Stimulated activated CD4-positive, alpha-beta T cell treated with anti-CD3 and anti-CD28 coated beads, Interleukin-1b, Interleukin-23, amount 100 ng/mL, for 24 hours (primary cell): ENCODE measurements around the gene TYMP.
"Not testable (repeated sequence)": the region's sequence is repeated elsewhere in the genome, so short reads cannot be mapped to it uniquely, and the experiment has no call there.

Experiments
- DNase-seq, 4 experiments: peaks; one replicate each; pipeline ENCODE4 v3.0.0-alpha.2; 2020; ENCODE audit warnings: low read depth in 4 of 4, low spot score in 1 of 4

TYMP gene

DNA sequence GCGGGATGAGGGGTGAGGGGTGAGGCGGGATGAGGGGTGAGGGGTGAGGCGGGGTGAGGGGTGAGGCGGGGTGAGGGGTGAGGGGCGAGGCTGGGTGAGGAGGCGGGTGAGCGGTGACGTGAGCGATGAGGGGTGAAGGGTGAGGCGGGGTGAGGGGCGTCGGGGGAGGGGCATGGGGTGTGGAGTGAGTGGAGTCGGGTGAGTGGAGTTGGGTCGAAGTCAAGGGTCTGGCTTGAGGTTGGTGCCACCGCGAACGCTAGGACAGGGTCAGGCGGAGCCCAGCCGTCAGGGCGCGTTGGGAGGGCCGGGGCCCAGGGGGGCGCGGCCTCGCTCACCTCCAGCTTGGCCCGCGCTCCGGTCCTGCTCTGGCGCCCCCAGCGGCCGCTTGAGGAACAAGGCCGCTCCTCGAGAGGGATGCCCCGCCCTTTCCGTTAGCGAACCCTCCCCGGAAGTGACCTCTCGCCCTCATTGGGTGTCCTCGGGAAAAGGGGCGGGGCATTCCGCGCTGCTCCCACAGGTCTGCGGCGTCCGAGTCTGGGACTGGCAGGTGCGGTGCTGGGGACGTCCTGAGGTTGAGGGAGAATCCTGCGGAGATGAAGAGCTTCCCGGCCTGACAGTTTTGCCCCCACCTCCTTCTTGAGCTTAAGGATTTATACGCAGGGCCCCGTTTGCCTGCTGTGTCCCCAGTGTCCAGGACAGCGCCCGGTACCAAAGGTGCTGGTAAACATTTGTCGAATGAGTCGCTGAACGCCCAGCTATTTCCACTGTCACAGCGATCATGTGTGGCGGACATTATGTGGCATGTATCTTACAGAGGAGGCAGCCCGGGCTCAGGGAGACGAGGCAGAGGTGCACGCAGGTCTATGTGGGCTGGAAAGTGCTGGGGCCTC, 33.0 kb upstream of the TYMP start, which contains the start of gene SYCE3:
SYCE3 (minus strand) TSS at position 397 of the 890 bp plus-strand sequence. CDS start 6,514 bp downstream, outside the sequence.
- peak; percentile 97 to 98 (median 98) for DNase-seq

GRCh38 chr22:50561401-50562358, 31.9 kb upstream of the TYMP start:
- DNase-seq = no peak

DNA sequence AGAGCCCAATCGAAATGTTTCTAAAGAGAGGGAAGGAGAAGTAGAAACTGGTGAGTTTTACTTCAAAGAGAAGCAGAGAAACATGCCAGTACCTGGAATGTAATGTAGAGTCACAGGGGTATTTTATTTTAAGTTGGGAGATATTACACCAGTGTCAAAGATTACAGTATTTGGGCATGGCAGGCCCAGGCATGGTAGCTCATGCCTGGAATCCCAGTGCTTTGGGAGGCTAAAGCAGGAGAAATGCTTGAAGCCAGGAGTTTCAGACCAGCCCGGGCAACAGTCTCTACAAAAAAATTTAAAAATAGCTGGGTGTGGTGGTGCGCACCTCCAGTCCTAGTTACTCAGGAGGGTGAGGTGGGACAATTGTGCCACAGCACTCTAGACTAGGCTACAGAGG, 30.2 kb upstream of the TYMP start:
- DNase-seq = no peak

GRCh38 chr22:50556703-50557102, 26.9 kb upstream of the TYMP start:
- DNase-seq = no peak

GRCh38 chr22:50553310-50553709, 23.5 kb upstream of the TYMP start:
- no peak for DNase-seq

- DNase-seq = no peak
Observed at GRCh38 chr22:50551160-50551752, 21.4 kb upstream of the TYMP start.

DNA sequence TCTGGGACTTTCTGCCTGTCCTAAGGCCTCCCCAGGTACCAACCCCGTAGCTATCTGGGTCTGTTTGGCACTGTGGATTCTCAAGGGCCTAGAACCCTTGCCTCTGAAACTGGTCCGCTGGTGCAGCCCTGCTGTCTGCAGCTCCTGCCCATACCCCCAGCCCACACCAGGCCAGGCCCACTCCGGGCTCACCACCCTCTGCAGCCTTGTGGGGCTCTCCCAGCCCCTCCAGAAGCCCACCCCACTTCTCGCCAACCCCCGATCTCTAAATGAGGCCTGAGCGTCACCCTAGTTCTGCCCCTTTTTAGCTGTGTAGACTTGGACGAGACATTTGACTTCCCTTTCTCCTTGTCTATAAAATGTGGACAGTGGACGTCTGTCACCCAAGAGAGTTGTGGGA, 20.6 kb upstream of the TYMP start:
- no peak for DNase-seq

DNA sequence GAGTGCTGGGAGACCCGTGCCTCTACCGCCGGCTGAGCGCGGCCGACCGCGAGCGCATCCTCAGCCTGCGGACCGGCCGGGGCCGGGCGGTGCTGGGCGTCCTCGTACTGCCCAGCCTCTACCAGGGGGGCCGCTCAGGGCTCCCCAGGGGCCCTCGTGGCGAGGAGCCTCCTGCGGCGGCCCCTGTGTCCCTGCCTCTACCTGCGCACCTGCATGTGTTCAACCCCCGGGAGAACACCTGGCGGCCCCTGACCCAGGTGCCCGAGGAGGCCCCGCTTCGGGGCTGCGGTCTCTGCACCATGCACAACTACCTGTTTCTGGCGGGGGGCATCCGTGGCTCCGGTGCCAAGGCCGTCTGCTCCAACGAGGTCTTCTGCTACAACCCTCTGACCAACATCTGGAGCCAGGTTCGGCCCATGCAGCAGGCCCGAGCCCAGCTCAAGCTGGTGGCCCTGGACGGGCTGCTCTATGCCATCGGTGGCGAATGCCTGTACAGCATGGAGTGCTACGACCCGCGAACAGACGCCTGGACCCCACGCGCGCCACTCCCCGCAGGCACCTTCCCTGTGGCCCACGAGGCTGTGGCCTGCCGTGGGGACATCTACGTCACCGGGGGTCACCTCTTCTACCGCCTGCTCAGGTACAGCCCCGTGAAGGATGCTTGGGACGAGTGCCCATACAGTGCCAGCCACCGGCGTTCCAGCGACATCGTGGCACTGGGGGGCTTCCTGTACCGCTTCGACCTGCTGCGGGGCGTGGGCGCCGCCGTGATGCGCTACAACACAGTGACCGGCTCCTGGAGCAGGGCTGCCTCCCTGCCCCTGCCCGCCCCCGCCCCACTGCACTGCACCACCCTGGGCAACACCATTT, 19.3 kb upstream of the TYMP start:
- DNase-seq = no peak

DNA sequence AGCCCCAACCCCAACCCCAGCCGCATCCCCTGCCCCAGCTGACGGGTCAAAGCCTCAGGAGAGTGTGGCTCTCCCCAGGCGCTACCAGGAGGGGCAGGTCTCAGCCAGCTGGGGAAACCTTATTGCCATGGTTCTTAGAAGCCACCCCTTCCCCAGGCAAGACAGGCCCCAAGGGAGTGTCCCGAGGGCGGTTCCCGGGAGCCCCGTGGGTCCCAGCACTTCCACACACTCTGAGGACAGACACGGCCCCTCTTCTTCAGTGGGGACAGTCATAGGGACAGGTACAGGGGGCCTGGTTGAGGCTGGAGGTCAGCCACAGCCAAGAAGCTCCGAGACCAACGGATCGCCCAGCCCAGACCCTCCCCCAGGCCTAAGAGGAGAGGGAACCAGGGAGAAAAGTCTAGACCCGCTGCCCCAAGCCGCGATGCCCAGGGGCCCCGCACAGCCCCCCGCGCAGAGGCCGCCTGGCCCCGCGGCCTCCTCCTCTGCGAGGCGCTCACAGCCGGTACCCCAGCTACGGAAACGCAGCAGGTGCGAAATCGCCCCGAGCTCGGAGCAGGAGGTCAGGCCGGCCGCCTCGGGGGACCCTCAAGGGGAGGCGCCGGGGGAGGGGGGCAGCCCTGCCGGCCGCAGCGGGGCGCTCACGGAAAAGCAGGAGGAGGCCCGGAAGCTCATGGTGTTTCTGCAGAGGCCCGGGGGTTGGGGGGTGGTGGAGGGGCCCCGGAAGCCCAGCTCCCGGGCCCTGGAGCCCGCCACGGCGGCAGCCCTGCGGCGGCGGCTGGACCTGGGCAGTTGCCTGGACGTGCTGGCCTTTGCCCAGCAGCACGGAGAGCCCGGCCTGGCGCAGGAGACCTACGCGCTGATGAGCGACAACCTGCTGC, 18.5 kb upstream of the TYMP start:
- no peak for DNase-seq

- DNase-seq = no peak
Observed at GRCh38 chr22:50547263-50547985, 17.6 kb upstream of the TYMP start.

DNA sequence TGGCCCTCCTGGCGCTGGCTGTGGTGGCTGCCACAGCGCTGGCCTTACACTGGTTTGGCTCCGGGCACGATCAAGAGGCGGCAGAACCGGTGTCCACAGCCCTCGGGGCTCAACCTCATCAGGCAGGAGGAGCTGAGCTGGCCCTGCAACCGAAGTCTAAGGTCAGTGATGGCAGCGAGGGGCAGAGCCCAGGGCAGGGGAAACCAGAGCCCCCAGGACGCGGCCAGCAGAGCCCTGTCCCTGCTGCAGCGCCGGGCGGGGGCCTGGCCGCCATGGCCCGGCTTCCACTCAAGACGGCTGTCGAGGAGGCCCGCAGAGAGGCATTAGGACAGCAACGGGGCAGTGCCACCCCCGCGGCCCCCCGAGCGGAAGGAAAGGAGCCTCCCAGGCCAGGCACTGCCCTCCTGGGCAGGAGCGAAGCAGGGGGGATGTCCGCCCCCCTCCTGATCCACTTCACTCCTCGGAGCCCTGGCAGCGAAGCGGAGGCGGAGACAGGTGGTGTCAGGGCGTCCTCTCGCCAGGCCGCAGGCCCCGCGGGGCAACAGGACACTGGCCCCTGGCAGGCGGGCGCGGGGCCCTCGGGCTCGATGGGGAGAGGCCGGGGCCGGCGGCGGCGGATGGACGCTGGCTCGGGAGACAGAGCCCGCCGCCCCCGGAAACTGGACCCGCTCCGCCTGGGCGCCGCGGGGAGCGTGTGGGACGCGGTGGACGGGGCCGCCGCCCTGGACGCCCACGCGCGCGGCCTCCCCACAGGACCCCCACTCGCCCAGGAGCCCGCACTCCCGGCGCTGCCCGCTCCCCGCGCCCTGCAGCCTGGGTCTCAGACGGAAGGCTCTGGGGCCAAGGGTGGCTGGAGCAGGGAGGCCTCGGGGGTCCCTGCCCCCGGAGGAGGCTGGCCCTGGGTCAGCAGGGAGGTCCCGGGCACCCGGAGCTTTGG, 16.8 kb upstream of the TYMP start:
- DNase-seq = no peak

- DNase-seq = no peak
Observed at GRCh38 chr22:50545522-50546325, 15.9 kb upstream of the TYMP start, which contains the start of gene KLHDC7B. Gene KLHDC7B (plus strand): TSS chr22:50545899. CDS start chr22:50546244, 345 bp downstream.

- DNase-seq = no peak
Observed at GRCh38 chr22:50544746-50545253, 15.0 kb upstream of the TYMP start.

GRCh38 chr22:50544078-50544745, 14.4 kb upstream of the TYMP start:
- DNase-seq = peak; percentile 56 to 79 (median 71)

DNA sequence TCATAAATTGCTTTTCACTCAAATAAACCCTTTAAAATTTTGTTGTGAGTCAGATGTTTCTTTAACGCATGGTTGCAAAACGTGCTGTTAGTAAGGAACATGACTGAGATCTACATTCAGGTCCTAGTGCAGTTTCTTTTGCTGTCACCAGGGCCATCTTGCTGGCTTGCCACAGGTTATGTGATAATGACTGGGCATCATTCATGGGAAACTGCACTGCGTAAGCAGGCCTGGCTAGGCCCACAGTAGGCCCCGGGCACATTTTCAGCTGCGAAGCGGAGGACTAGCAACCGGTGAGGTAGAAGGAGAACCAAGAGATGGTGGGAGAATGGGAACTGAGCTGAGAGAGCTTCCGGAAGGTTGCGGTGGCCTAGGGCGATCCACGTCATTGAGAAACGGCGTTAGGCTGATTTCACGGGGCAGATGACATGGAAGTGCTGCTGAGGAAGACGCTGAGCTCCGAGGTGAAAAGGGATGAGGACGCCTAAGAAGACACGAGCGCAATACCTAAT, 12.7 kb upstream of the TYMP start:
- no peak for DNase-seq

DNA sequence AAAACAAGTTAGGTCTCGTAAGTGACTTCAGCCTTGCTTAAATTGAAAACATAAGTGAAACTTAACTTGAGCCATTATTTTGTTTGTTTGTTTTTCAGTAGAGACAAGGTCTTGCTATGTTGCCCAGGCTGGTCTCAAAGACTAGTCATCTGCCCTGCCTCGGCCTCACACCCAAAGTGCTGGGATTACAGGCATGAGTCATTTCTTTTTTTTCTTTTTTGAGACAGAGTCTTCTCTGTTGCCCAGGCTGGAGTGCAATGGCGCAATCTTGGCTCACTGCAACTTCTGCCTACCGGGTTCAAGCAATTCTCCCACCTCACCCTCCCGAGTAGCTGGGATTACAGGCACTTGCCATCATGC, 11.8 kb upstream of the TYMP start:
- not testable (repeated sequence) for DNase-seq
